AG09319 (cell line): ENCODE results near the gene MEIS1.

Source experiments
- DNase-seq: peaks from one replicate; pipeline ENCODE4 v3.0.0-alpha.2; 2010; ENCODE audit warnings: low read depth; ENCODE audit errors: extremely low read depth
- CTCF ChIP-seq: IDR thresholded peaks from 2 replicates; pipeline ENCODE4 v1.5.1; 2011; ENCODE audit warnings: low read depth, mild to moderate bottlenecking, inconsistent platforms, low read length, moderate library complexity

Gene MEIS1

DNA sequence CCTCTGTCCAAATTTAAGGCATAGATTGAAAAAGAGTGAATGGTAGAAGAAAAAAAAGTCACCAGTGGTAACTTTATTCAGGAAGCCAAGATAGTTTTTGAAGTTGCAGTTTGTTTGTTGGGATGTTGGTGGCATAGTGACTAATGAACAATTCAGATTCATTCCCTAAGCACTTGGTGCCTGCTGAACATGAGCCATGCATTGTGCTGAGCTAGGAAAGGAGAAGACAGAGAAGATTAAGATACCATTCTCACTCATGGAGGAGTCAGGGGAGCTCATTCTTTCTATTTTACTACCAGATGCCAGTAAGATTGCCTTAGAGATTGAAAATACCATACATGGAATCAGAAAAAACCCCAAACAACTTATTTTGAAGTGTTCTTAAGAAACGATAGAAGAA is 25.1 kb downstream of the MEIS1 start:
- DNase-seq, result no peak
- TF ChIP-seq CTCF, result no peak

- TF ChIP-seq CTCF, result no peak
- DNase-seq, result no peak
These were observed 26.2 kb downstream of the MEIS1 start for GRCh38 chr2:66461001-66461663.

DNA sequence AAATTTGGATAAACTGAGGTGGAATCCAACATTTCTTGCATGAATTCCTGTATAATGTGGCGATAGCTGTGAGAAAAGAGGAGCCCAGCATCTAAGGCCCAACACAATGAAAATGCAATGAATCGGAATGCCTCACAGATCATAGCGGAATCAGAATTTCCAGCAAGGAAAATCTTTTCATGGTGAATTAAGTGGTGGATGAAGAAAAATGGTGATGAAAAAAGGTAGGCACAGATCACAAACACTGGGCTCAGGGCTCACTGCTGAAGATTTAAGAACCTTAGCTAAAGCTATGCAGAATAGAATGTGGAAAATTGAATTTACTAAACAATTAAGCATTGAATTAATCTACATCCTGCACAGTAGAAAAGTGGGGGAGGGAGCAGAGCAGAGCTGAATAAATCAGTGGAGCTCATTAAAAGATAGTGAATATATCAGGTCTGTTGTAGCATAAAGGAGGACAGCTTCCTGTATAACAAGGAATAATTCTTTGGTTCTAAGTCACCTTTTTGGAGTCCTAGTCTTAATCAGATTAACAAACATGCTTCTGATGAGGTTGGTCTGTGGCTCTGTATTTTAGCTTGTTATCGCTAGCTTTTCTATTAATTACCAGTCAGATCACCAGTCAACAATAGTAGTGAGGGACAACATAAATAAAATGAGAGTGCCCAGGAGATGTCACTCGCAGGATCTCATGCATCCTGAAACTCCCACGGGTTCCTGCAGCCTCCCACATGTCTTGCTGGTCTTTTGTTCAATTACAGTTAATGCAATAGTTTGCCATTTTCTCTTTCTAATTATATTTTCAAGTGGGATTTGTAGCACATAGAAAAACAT is 27.0 kb downstream of the MEIS1 start:
- TF ChIP-seq CTCF, result no peak
- DNase-seq, result no peak

DNA sequence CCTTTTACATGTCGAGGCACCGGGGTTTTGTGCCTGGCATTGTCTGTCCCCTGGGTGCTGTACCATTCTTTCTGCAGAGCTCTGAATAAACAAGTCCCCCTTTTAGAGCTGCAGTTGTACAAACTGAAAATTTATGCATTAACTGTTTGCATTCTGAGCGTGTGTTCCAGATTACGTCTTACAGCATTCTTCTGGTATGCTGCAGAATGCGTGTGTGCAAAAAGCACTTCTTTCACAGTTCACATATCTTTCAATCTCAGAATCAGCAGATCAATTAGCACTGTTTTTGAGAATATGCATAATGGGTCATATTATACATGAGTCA is 27.5 kb downstream of the MEIS1 start:
- no peak for DNase-seq
- TF ChIP-seq CTCF, result no peak

- DNase-seq, result no peak
These were observed 28.4 kb downstream of the MEIS1 start for GRCh38 chr2:66463206-66463755.

GRCh38 chr2:66464930-66465637 is 30.2 kb downstream of the MEIS1 start:
- no peak for DNase-seq
- no peak for TF ChIP-seq CTCF

More at GRCh38 chr2:66463206-66463755, 28.4 kb downstream of the MEIS1 start:
- TF ChIP-seq CTCF, result no peak
